8988T (cell line): Measurements from ENCODE around the gene TJP1.
A peak's percentile ranks its signal among the peaks of the same experiment; 100 is the strongest.

Experiments
- DNase-seq: peaks from one replicate; pipeline ENCODE4 v3.0.0; 2011

Gene TJP1

GRCh38 chr15:29822100-29822683, at the start of gene TJP1:
TJP1 (minus strand) TSS chr15:29822468; CDS start chr15:29822028, 440 bp downstream.
- peak; percentile 43 for DNase-seq

- no peak for DNase-seq
Observed at GRCh38 chr15:29871401-29871800, 49.1 kb upstream of the TJP1 start.

GRCh38 chr15:29870495-29871151, 48.4 kb upstream of the TJP1 start:
- DNase-seq, result no peak

- DNase-seq, result no peak
Observed at GRCh38 chr15:29867241-29868000, 45.2 kb upstream of the TJP1 start.

GRCh38 chr15:29866337-29866736, 44.1 kb upstream of the TJP1 start:
- no peak for DNase-seq

GRCh38 chr15:29864501-29864900, 42.2 kb upstream of the TJP1 start:
- DNase-seq, result no peak

GRCh38 chr15:29863438-29863837, 41.2 kb upstream of the TJP1 start:
- no peak for DNase-seq

GRCh38 chr15:29862271-29862670, 40.0 kb upstream of the TJP1 start:
- DNase-seq, result no peak

- DNase-seq, result no peak
Observed at GRCh38 chr15:29860872-29861271, 38.6 kb upstream of the TJP1 start.

GRCh38 chr15:29859973-29860715, 37.9 kb upstream of the TJP1 start:
- no peak for DNase-seq

GRCh38 chr15:29859293-29859692, 37.0 kb upstream of the TJP1 start:
- no peak for DNase-seq

- DNase-seq, result no peak
Observed at GRCh38 chr15:29857221-29857789, 35.0 kb upstream of the TJP1 start.

GRCh38 chr15:29854413-29854812, 32.1 kb upstream of the TJP1 start:
- no peak for DNase-seq

GRCh38 chr15:29853211-29853987, 31.1 kb upstream of the TJP1 start:
- no peak for DNase-seq

- no peak for DNase-seq
Observed at GRCh38 chr15:29852201-29852600, 29.9 kb upstream of the TJP1 start.

- DNase-seq, result no peak
Observed at GRCh38 chr15:29849716-29850115, 27.4 kb upstream of the TJP1 start.

- DNase-seq, result no peak
Observed at GRCh38 chr15:29849218-29849617, 26.9 kb upstream of the TJP1 start.

- no peak for DNase-seq
Observed at GRCh38 chr15:29844290-29844903, 22.1 kb upstream of the TJP1 start.

GRCh38 chr15:29842290-29842689, 20.0 kb upstream of the TJP1 start:
- DNase-seq, result no peak

- no peak for DNase-seq
Observed at GRCh38 chr15:29840926-29841325, 18.7 kb upstream of the TJP1 start.

- DNase-seq, result no peak
Observed at GRCh38 chr15:29840054-29840453, 17.8 kb upstream of the TJP1 start.
